ENCODE data around the gene PTGES3. TPM values are rescaled to one million over a fixed set of nuclear protein-coding genes. Genes with fewer than 3 reads are reported as not detected.

Gene PTGES3
- total and polyA plus RNA-seq, 10 donors, result 80.6 to 163 (median 130) TPM

DNA sequence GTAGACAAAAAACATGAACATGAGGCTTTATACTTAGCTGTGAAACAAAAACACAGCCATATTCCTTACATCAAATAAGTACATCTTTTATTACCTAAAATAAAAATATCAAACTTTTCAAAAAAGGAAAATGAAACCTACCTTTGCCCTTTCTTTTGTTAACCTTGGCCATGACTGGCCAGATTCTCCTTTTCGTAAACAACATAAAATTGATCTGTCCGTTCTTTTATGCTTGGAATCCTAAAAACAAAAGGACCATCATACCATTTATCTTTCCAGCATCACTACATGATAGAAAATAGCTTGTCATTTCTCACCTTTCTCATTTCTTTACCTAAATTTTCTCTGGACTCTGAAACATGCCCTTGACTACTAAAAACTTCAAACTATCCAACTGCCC is 16.5 kb downstream of the PTGES3 start:
- Histone ChIP-seq H3K36me3 (peaks cover 3 to 78% (median 58%) of the 10 kb centered on the region in 6 donors), H3K4me3 (no peak overlapping the region), H3K4me1 (peaks cover 11 to 66% (median 34%) of the 10 kb centered on the region in 6 donors), H3K9me3 (no peaks in the 10 kb centered on the region), H3K27ac (no peak overlapping the region), H3K27me3 (replicated peaks in 1 of 7) (no peaks in the 10 kb centered on the region)
- no peak for DNase-seq
- 82 to 97% (median 90%) methylated on average over 2 of the region's 2 CpGs for WGBS, 5 donors
- TF ChIP-seq, protein P1, sequence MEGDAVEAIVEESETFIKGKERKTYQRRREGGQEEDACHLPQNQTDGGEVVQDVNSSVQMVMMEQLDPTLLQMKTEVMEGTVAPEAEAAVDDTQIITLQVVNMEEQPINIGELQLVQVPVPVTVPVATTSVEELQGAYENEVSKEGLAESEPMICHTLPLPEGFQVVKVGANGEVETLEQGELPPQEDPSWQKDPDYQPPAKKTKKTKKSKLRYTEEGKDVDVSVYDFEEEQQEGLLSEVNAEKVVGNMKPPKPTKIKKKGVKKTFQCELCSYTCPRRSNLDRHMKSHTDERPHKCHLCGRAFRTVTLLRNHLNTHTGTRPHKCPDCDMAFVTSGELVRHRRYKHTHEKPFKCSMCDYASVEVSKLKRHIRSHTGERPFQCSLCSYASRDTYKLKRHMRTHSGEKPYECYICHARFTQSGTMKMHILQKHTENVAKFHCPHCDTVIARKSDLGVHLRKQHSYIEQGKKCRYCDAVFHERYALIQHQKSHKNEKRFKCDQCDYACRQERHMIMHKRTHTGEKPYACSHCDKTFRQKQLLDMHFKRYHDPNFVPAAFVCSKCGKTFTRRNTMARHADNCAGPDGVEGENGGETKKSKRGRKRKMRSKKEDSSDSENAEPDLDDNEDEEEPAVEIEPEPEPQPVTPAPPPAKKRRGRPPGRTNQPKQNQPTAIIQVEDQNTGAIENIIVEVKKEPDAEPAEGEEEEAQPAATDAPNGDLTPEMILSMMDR (IDR thresholded peaks at IDR 0.05 in 8 of 11, conservative IDR thresholded peaks at IDR 0.05 in 3 of 11), result no peak
- TF ChIP-seq POLR2A (IDR thresholded peaks at IDR 0.05) (no peak), POLR2AphosphoS5 (IDR thresholded peaks at IDR 0.05) (no peak)
- intact Hi-C loops (cut with DNase I; ENCODE audit: low total_unique reads), result no loop called here

DNA sequence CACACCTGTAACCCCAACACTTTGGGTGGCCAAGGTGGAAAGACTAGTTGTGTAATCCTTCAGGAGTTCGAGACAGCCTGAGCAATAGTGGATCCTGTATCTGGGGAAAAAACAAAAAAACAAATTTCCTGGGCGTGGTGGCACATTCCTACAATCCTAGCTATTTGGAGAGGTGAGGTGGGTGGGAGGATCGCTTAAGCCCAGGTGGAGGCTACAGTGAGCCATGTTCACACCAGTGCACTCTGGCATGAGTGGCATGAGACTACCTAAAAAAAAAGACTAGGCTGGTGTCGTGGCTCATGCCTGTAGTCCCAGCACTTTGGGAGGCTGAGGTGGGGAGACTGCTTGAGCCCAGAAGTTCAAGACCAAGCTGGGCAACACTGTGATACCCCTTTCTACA is 17.2 kb downstream of the PTGES3 start:
- 84 to 93% (median 91%) methylated on average over 4 of the region's 4 CpGs for whole genome bisulfite sequencing, 5 donors
- no peak for DNase-seq
- Histone ChIP-seq H3K27me3 (replicated peaks in 1 of 7) (no peaks in the 10 kb centered on the region), H3K36me3 (peaks cover 5 to 85% (median 66%) of the 10 kb centered on the region in 6 donors), H3K4me3 (no peak overlapping the region), H3K27ac (no peak overlapping the region), H3K9me3 (no peaks in the 10 kb centered on the region), H3K4me1 (peaks cover 5 to 58% (median 31%) of the 10 kb centered on the region in 6 donors)
- TF ChIP-seq POLR2AphosphoS5 (IDR thresholded peaks at IDR 0.05) (no peak), POLR2A (IDR thresholded peaks at IDR 0.05) (no peak)
- TF ChIP-seq, protein P1 (IDR thresholded peaks at IDR 0.05 in 8 of 11, conservative IDR thresholded peaks at IDR 0.05 in 3 of 11), result no peak
- intact Hi-C loops (cut with DNase I; ENCODE audit: low total_unique reads), result no loop called here

DNA sequence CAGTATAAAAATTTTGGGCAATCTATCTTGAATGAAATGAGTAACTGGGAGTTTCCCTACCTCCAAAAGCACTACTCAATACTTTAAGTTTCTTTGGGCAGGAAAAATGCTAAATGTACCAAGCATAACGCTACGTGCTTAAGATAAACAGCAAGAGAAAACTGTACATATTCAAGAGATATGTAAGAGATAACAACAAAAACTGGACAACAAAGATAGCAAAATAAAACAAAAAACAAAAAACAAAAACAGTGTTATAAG is 20.0 kb downstream of the PTGES3 start:
- H3K4me3 ChIP-seq, result no peak overlapping the region
- H3K36me3 ChIP-seq, result peaks cover 5 to 100% (median 91%) of the 10 kb centered on the region in 6 donors
- peaks cover 0 to 36% (median 17%) of the 10 kb centered on the region in 6 donors for H3K4me1 ChIP-seq
- H3K27me3 ChIP-seq (replicated peaks in 1 of 7), result no peaks in the 10 kb centered on the region
- DNase-seq, result no peak
- WGBS, 5 donors, result 77 to 89% (median 87%) methylated on average over 2 of the region's 2 CpGs
- intact Hi-C loops (cut with DNase I; ENCODE audit: low total_unique reads), result no loop called here
- TF ChIP-seq, protein P1 (IDR thresholded peaks at IDR 0.05 in 8 of 11, conservative IDR thresholded peaks at IDR 0.05 in 3 of 11), result no peak
- TF ChIP-seq POLR2A (IDR thresholded peaks at IDR 0.05) (no peak), POLR2AphosphoS5 (IDR thresholded peaks at IDR 0.05) (no peak)
- no peak overlapping the region for H3K27ac ChIP-seq
- H3K9me3 ChIP-seq, result no peaks in the 10 kb centered on the region

DNA sequence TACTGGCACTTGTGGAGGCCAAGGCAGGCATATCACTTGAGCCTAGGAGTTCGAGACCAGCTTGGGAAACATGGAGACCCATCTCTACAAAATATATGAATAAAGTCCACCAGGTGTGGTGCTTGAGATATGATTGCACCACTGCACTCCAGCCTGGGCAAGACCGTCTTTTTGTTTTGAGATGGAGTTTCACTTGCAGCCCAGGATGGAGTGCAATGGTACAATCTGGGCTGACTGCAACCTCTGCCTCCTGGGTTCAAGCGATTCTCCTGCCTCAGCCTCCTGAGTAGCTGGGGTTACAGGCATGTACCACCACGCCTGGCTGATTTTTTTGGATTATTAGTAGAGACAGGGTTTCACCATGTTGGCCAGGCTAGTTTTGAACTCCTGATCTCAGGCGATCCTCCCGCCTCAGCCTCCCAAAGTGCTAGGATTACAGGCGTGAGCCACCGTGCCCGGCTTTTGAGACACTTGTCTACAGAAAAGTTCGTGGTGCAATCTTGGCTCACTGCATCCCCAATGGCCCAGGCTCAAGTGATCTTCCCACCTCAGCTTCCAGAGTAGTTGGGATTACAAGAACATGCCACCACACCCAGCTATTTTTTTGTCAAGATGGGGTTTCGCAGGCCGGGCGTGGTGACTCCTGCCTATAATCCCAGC is 26.0 kb downstream of the PTGES3 start:
- 86 to 95% (median 92%) methylated on average over 13 of the region's 13 CpGs for WGBS, 5 donors
- Histone ChIP-seq H3K4me3 (no peak overlapping the region), H3K36me3 (peaks cover 2 to 55% (median 45%) of the 10 kb centered on the region in 6 donors), H3K27ac (no peak overlapping the region), H3K9me3 (no peaks in the 10 kb centered on the region), H3K27me3 (replicated peaks in 1 of 7) (no peaks in the 10 kb centered on the region), H3K4me1 (no peaks in the 10 kb centered on the region)
- TF ChIP-seq POLR2A (IDR thresholded peaks at IDR 0.05) (no peak), POLR2AphosphoS5 (IDR thresholded peaks at IDR 0.05) (peak in 2 of 3 donors; percentile 6 to 38)
- TF ChIP-seq, protein P1 (IDR thresholded peaks at IDR 0.05 in 8 of 11, conservative IDR thresholded peaks at IDR 0.05 in 3 of 11), result no peak
- intact Hi-C loops (cut with DNase I; ENCODE audit: low total_unique reads), result no loop called here
- peak; percentile 24 for DNase-seq
